ENCODE data around the gene FNTB.
A peak's percentile ranks its signal among the peaks of the same experiment; 100 is the strongest.

The FNTB gene

GRCh38 chr14:64995291-64995690 is 8.6 kb downstream of the FNTB start:
- in situ Hi-C loops (cut with HindIII; ENCODE audit: low sequenced_read_pairs), result no loop called here
- DNase-seq (ENCODE audit: low read depth, low spot score), result no peak
- H3K4me3 ChIP-seq (ENCODE audit: low read depth, low read length), result no peak overlapping the region
- no peak for TF ChIP-seq CTCF (IDR thresholded peaks at IDR 0.05; ENCODE audit: low read depth, low read length)

- no peak for TF ChIP-seq CTCF (IDR thresholded peaks at IDR 0.05; ENCODE audit: low read depth, low read length)
- no peak for DNase-seq (ENCODE audit: low read depth, low spot score)
- in situ Hi-C loops (cut with HindIII; ENCODE audit: low sequenced_read_pairs), result no loop called here
- no peak overlapping the region for H3K4me3 ChIP-seq (ENCODE audit: low read depth, low read length)
Observed at GRCh38 chr14:64997108-64997794, 10.6 kb downstream of the FNTB start.

- no peak for DNase-seq (ENCODE audit: low read depth, low spot score)
- in situ Hi-C loops (cut with HindIII; ENCODE audit: low sequenced_read_pairs), result no loop called here
- TF ChIP-seq CTCF (IDR thresholded peaks at IDR 0.05; ENCODE audit: low read depth, low read length), result no peak
- H3K4me3 ChIP-seq (ENCODE audit: low read depth, low read length), result no peak overlapping the region
Observed at GRCh38 chr14:64998455-64998931, 11.8 kb downstream of the FNTB start.

GRCh38 chr14:65000898-65001591 is 14.3 kb downstream of the FNTB start:
- TF ChIP-seq CTCF (IDR thresholded peaks at IDR 0.05; ENCODE audit: low read depth, low read length), result no peak
- in situ Hi-C loops (cut with HindIII; ENCODE audit: low sequenced_read_pairs), result no loop called here
- no peak for DNase-seq (ENCODE audit: low read depth, low spot score)
- no peak overlapping the region for H3K4me3 ChIP-seq (ENCODE audit: low read depth, low read length)

GRCh38 chr14:65001723-65002122 is 15.0 kb downstream of the FNTB start:
- in situ Hi-C loops (cut with HindIII; ENCODE audit: low sequenced_read_pairs), result no loop called here
- DNase-seq (ENCODE audit: low read depth, low spot score), result no peak
- no peak for TF ChIP-seq CTCF (IDR thresholded peaks at IDR 0.05; ENCODE audit: low read depth, low read length)
- no peak overlapping the region for H3K4me3 ChIP-seq (ENCODE audit: low read depth, low read length)

- H3K4me3 ChIP-seq (ENCODE audit: low read depth, low read length), result no peak overlapping the region
- in situ Hi-C loops (cut with HindIII; ENCODE audit: low sequenced_read_pairs), result no loop called here
- DNase-seq (ENCODE audit: low read depth, low spot score), result peak; percentile 32
- TF ChIP-seq CTCF (IDR thresholded peaks at IDR 0.05; ENCODE audit: low read depth, low read length), result no peak
Observed at GRCh38 chr14:65002586-65003210, 16.0 kb downstream of the FNTB start.
